Cardiac fibroblast (primary cell): ENCODE data around the gene PGM5.
A peak's percentile ranks its signal among the peaks of the same experiment; 100 is the strongest.

Source experiments
- DNase-seq, 2 donors: peaks; one replicate each; pipeline versions ENCODE4 v3.0.0 to v3.0.0-alpha.2; 2010; ENCODE audit warnings: low read depth in 2 of 2
- H3K4me3 ChIP-seq, 2 donors: replicated peaks in 1 of 2; 1 replicate in 1 of 2; 2 replicates in 1 of 2; pipeline ENCODE4 v1.5.1; 2011; ENCODE audit warnings: low read depth in 2 of 2, low read length in 2 of 2, mild to moderate bottlenecking in 2 of 2, moderate library complexity in 1 of 2
- TF ChIP-seq, protein P1 (sequence below): IDR thresholded peaks from one replicate; pipeline ENCODE4 v1.5.1; 2011; ENCODE audit warnings: low read depth, mild to moderate bottlenecking, low read length, inconsistent platforms

The PGM5 gene

DNA sequence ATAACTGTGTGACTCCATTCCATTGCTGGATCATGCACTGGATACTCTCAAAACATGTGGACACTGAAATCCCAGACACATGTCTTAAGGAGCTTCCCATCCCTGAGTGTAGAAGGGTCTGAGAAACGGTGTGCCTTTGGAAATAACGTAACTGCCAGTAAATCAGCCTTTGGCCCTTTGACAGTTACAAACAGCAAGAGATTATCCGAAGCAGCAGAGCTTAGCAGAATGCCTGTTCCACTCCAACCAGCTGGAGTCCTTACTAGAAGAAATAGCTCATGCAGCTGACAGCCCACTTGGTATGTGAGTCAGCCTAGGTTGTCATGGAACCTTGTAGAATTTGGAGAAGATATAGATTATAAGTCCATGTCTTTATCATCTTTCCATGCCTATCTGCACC lies 177.3 kb downstream of the PGM5 start:
- no peak for DNase-seq
- TF ChIP-seq, protein P1, sequence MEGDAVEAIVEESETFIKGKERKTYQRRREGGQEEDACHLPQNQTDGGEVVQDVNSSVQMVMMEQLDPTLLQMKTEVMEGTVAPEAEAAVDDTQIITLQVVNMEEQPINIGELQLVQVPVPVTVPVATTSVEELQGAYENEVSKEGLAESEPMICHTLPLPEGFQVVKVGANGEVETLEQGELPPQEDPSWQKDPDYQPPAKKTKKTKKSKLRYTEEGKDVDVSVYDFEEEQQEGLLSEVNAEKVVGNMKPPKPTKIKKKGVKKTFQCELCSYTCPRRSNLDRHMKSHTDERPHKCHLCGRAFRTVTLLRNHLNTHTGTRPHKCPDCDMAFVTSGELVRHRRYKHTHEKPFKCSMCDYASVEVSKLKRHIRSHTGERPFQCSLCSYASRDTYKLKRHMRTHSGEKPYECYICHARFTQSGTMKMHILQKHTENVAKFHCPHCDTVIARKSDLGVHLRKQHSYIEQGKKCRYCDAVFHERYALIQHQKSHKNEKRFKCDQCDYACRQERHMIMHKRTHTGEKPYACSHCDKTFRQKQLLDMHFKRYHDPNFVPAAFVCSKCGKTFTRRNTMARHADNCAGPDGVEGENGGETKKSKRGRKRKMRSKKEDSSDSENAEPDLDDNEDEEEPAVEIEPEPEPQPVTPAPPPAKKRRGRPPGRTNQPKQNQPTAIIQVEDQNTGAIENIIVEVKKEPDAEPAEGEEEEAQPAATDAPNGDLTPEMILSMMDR, result no peak
- no peak overlapping the region for H3K4me3 ChIP-seq

- no peak overlapping the region for H3K4me3 ChIP-seq
- DNase-seq, result no peak
- TF ChIP-seq, protein P1, result no peak
These were observed 180.6 kb downstream of the PGM5 start for GRCh38 chr9:68536876-68537615.

DNA sequence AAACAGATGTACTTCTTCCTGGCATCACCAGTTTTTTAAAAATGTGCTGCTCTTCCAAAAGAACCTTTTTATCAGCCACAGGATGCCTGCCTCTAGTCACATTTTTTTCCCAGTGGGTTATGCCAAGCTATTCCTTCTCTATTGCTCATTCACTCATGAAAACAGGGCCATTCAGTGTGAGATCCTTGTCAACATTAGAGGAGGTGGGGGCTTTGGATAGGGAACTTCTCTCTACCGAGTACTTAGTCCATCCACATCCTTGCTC lies 181.1 kb downstream of the PGM5 start:
- no peak for DNase-seq
- no peak overlapping the region for H3K4me3 ChIP-seq
- TF ChIP-seq, protein P1, result no peak

DNA sequence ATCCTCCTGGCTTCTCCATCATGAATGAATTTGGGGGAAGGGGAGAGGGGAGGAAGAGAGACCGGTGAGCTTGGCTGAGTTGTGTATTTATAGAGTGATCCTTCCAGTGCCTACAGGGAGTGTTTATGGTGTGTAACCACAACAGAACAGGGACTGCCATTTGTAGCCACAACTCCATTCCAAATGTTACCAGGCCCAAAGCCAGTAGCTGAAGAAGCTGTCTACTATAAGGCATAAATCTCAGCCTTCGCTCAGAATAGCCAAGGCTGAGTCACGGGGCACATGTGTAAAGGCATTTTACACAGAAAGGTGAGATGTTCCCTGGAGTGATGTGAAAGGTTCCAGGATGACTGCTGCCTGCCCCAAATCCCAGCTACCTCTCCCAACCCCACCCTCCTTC lies 181.8 kb downstream of the PGM5 start:
- no peak for DNase-seq
- TF ChIP-seq, protein P1, result no peak
- H3K4me3 ChIP-seq, result no peak overlapping the region

DNA sequence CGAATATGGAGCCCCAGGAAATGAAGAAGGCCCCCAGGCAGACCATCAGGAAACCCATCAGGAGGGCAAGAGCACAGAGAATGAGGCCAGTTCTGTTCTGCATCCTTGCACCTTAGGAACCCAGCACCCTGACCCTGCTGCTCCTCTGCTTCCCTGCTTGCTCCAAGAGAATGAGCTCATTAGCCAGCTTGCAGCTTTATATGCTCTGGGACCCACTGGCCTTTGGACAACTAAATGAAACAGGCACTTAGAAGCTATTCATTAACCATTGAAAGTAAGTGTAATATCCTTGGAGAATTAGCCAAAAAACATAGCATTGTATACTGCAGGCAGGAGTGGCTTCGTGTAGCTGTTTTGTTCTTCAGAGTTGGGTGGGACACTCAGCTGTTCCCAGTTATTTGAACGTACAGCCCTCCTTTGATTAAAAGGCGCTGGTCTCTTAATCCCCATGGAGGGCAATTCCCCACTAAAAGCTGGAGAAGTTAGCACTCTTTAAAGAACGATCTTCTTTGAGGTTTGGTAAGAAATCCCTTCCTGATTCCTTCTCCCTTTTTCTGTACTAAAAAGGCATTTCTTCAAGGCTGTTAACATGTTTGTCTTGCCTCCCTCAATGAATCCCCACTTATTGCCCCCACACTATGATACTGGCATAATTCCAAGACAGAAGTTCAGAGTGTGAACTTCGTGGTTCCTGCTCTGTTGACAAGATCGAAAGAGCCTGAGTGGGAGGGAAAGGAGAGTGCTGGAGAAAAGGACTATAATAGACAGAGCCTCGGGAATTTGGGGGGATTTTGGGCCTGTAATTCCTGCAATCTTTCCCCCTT lies 184.5 kb downstream of the PGM5 start, which contains the start of gene TMEM252:
Gene TMEM252 (minus strand): TSS at position 172 of the 824 bp plus-strand sequence. CDS start 69 bp downstream, at position 103.
- peak in 1 of 2 donors; percentile 19 for DNase-seq
- TF ChIP-seq, protein P1, result no peak
- no peak within 1 kb of the TSS for H3K4me3 ChIP-seq

- TF ChIP-seq, protein P1, result no peak
- no peak overlapping the region for H3K4me3 ChIP-seq
- no peak for DNase-seq
These were observed 185.2 kb downstream of the PGM5 start for GRCh38 chr9:68541568-68541967.
